Measurements from ENCODE around the gene FBXO34.

GRCh38 chr14:55355922-55356321 is 84.7 kb downstream of the FBXO34 start:
- TF ChIP-seq NR3C1 (CRISPR knock-in tag; conservative IDR thresholded peaks at IDR 0.05; ENCODE audit: low read depth) (no peak), CTCF (IDR thresholded peaks at IDR 0.05) (no peak), ATF1 (CRISPR knock-in tag; IDR thresholded peaks at IDR 0.05) (no peak), NFYB (CRISPR knock-in tag; conservative IDR thresholded peaks at IDR 0.05; ENCODE audit: low read depth) (no peak), ZNF263 (CRISPR knock-in tag; IDR thresholded peaks at IDR 0.05; ENCODE audit: low read depth) (no peak), GABPB1 (CRISPR knock-in tag; IDR thresholded peaks at IDR 0.05) (no peak), CREB1 (CRISPR knock-in tag; IDR thresholded peaks at IDR 0.05) (no peak), CREM (CRISPR knock-in tag; IDR thresholded peaks at IDR 0.05) (no peak), PRRX2 (CRISPR knock-in tag; IDR thresholded peaks at IDR 0.05) (no peak), ELF4 (CRISPR knock-in tag; IDR thresholded peaks at IDR 0.05; ENCODE audit: low read depth) (no peak), SP1 (CRISPR knock-in tag; conservative IDR thresholded peaks at IDR 0.05) (no peak)
- TF ChIP-seq, protein P1, sequence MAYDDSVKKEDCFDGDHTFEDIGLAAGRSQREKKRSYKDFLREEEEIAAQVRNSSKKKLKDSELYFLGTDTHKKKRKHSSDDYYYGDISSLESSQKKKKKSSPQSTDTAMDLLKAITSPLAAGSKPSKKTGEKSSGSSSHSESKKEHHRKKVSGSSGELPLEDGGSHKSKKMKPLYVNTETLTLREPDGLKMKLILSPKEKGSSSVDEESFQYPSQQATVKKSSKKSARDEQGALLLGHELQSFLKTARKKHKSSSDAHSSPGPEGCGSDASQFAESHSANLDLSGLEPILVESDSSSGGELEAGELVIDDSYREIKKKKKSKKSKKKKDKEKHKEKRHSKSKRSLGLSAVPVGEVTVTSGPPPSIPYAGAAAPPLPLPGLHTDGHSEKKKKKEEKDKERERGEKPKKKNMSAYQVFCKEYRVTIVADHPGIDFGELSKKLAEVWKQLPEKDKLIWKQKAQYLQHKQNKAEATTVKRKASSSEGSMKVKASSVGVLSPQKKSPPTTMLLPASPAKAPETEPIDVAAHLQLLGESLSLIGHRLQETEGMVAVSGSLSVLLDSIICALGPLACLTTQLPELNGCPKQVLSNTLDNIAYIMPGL (CRISPR knock-in tag; IDR thresholded peaks at IDR 0.05), result no peak
